Mesenchymal stem cell (in vitro differentiated cells and primary cell): ENCODE results near the gene SLC25A36.

Experiments used
- DNase-seq: peaks from one replicate; pipeline ENCODE4 v3.0.0-alpha.2; 2013
- H2AFZ ChIP-seq: one replicate; pipeline ENCODE4 v1.6.1; 2013; ENCODE audit warnings: low read depth, mild to moderate bottlenecking, control low read depth, inconsistent platforms, low read length, moderate library complexity
- H2AK5ac ChIP-seq: 2 replicates; pipeline ENCODE4 v1.6.1; 2013; ENCODE audit warnings: low read length, moderate library complexity, mild to moderate bottlenecking, inconsistent platforms; ENCODE audit not compliant: severe bottlenecking
- H2BK120ac ChIP-seq: one replicate; pipeline ENCODE4 v1.6.1; 2013; ENCODE audit warnings: low read depth, mild to moderate bottlenecking, inconsistent platforms, low read length, moderate library complexity
- H2BK12ac ChIP-seq, 2 experiments: one replicate each; pipeline ENCODE4 v1.6.1; 2013; ENCODE audit warnings: inconsistent platforms in 2 of 2, low read length in 2 of 2, mild to moderate bottlenecking in 2 of 2, moderate library complexity in 2 of 2, control low read depth in 1 of 2
- H2BK15ac ChIP-seq: one replicate; pipeline ENCODE4 v1.6.1; 2013; ENCODE audit warnings: mild to moderate bottlenecking, low read depth, inconsistent platforms; ENCODE audit not compliant: poor library complexity, severe bottlenecking
- H2BK5ac ChIP-seq: 2 replicates; pipeline ENCODE4 v1.6.1; 2013; ENCODE audit warnings: low read depth, mild to moderate bottlenecking, low read length, control low read depth, inconsistent platforms; ENCODE audit not compliant: poor library complexity, severe bottlenecking
- H3K14ac ChIP-seq, 2 experiments: one replicate each; pipeline ENCODE4 v1.6.1; 2013; ENCODE audit warnings: inconsistent platforms in 2 of 2, low read length in 2 of 2, control low read depth in 1 of 2, mild to moderate bottlenecking in 1 of 2, moderate library complexity in 1 of 2
- H3K18ac ChIP-seq, 2 experiments: one replicate each; pipeline ENCODE4 v1.6.1; 2013; ENCODE audit warnings: inconsistent platforms in 2 of 2, low read length in 2 of 2, control low read depth in 1 of 2, low read depth in 1 of 2, mild to moderate bottlenecking in 1 of 2
- H3K23ac ChIP-seq, 2 experiments: one replicate each; pipeline ENCODE4 v1.6.1; 2013; ENCODE audit warnings: inconsistent platforms in 2 of 2, low read length in 2 of 2, mild to moderate bottlenecking in 2 of 2, moderate library complexity in 2 of 2, control low read depth in 1 of 2
- H3K27ac ChIP-seq: 2 replicates; pipeline ENCODE4 v1.5.1; 2013; ENCODE audit warnings: mild to moderate bottlenecking, moderate library complexity, low read length, control low read depth, inconsistent platforms; ENCODE audit not compliant: poor library complexity, severe bottlenecking
- H3K27me3 ChIP-seq, 2 experiments: 2 replicates each; pipeline versions ENCODE4 v1.6.1 to v1.7.0; 2013; ENCODE audit warnings: low read length in 2 of 2, mild to moderate bottlenecking in 2 of 2, moderate library complexity in 2 of 2, control low read depth in 1 of 2, inconsistent platforms in 1 of 2; ENCODE audit not compliant: control insufficient read depth in 1 of 2, insufficient read depth in 1 of 2
- H3K36me3 ChIP-seq, 2 experiments: 2 replicates each; pipeline versions ENCODE4 v1.6.1 to v1.7.0; 2013; ENCODE audit warnings: low read length in 2 of 2, control low read depth in 1 of 2, inconsistent platforms in 1 of 2, low read depth in 1 of 2, mild to moderate bottlenecking in 1 of 2; ENCODE audit not compliant: insufficient read depth in 2 of 2, control insufficient read depth in 1 of 2
- H3K4ac ChIP-seq, 2 experiments: one replicate each; pipeline ENCODE4 v1.6.1; 2013; ENCODE audit warnings: inconsistent platforms in 2 of 2, low read length in 2 of 2, mild to moderate bottlenecking in 2 of 2, moderate library complexity in 2 of 2, control low read depth in 1 of 2, low read depth in 1 of 2
- H3K4me1 ChIP-seq: 2 replicates; pipeline ENCODE4 v1.6.1; 2013; ENCODE audit warnings: low read depth, low read length, control low read depth; ENCODE audit not compliant: control insufficient read depth, insufficient read depth
- H3K4me2 ChIP-seq: 2 replicates; pipeline ENCODE4 v1.6.1; 2013; ENCODE audit warnings: low read length, mild to moderate bottlenecking, inconsistent platforms; ENCODE audit not compliant: poor library complexity, severe bottlenecking
- H3K4me3 ChIP-seq, 2 experiments: 2 replicates each; pipeline versions ENCODE4 v1.5.1 to v1.7.0; 2013; ENCODE audit warnings: low read length in 2 of 2, mild to moderate bottlenecking in 2 of 2, control low read depth in 1 of 2, low read depth in 1 of 2; ENCODE audit not compliant: insufficient read depth in 1 of 2
- H3K79me1 ChIP-seq: replicated peaks from 2 replicates; pipeline ENCODE4 v1.6.1; 2013; ENCODE audit warnings: mild to moderate bottlenecking, control low read depth, low read length, inconsistent platforms; ENCODE audit not compliant: poor library complexity, severe bottlenecking
- H3K9ac ChIP-seq: 2 replicates; pipeline ENCODE4 v1.7.0; 2013; ENCODE audit warnings: mild to moderate bottlenecking, low read length, moderate library complexity
- H3K9me3 ChIP-seq: 2 replicates; pipeline ENCODE4 v1.7.0; 2013; ENCODE audit warnings: mild to moderate bottlenecking, low read length; ENCODE audit not compliant: control insufficient read depth
- H4K8ac ChIP-seq: one replicate; pipeline ENCODE4 v1.6.1; 2013; ENCODE audit warnings: inconsistent platforms, mild to moderate bottlenecking, low read length, moderate library complexity
- H4K91ac ChIP-seq: one replicate; pipeline ENCODE4 v1.6.1; 2013; ENCODE audit warnings: mild to moderate bottlenecking, low read length, inconsistent platforms
- WGBS: methylation state at CpG from one replicate; pipeline ENCODE4 v1.1.7; 2013; ENCODE audit warnings: mixed read lengths; 5-methylcytosine and 5-hydroxymethylcytosine counted together

SLC25A36 gene

GRCh38 chr3:140899363-140899762 lies 42.3 kb upstream of the SLC25A36 start:
- Histone ChIP-seq H3K36me3 (peaks cover 0 to 3% of the 10 kb centered on the region in 2 experiments), H4K91ac (peak overlapping the region; percentile 39), H3K9me3 (no peaks in the 10 kb centered on the region), H2BK5ac (no peak overlapping the region), H2AFZ (no peak overlapping the region), H3K4ac (no peak overlapping the region), H2BK12ac (no peak overlapping the region), H2BK15ac (no peak overlapping the region), H4K8ac (no peak overlapping the region), H2BK120ac (no peak overlapping the region), H2AK5ac (no peak overlapping the region), H3K4me1 (peaks cover 4% of the 10 kb centered on the region), H3K14ac (no peak overlapping the region), H3K4me2 (no peak overlapping the region), H3K27ac (no peak overlapping the region), H3K18ac (no peak overlapping the region), H3K79me1 (no peaks in the 10 kb centered on the region), H3K27me3 (peaks cover 0 to under 1% of the 10 kb centered on the region in 2 experiments), H3K23ac (no peak overlapping the region), H3K9ac (no peak overlapping the region), H3K4me3 (no peak overlapping the region)
- DNase-seq, result no peak
- WGBS, result 78% methylated on average over 1 of the region's 1 CpG

GRCh38 chr3:140902791-140903190 lies 38.8 kb upstream of the SLC25A36 start:
- Histone ChIP-seq H2BK5ac (no peak overlapping the region), H3K4me1 (peaks cover 4% of the 10 kb centered on the region), H3K14ac (no peak overlapping the region), H3K23ac (no peak overlapping the region), H2BK12ac (no peak overlapping the region), H3K27ac (no peak overlapping the region), H3K4me2 (no peak overlapping the region), H3K36me3 (peaks cover 0 to 3% of the 10 kb centered on the region in 2 experiments), H3K4ac (no peak overlapping the region), H3K9me3 (no peaks in the 10 kb centered on the region), H2AFZ (no peak overlapping the region), H3K4me3 (no peak overlapping the region), H2BK15ac (no peak overlapping the region), H4K91ac (no peak overlapping the region), H4K8ac (no peak overlapping the region), H3K79me1 (no peaks in the 10 kb centered on the region), H2AK5ac (no peak overlapping the region), H3K9ac (no peak overlapping the region), H2BK120ac (no peak overlapping the region), H3K27me3 (peaks cover 0 to 6% of the 10 kb centered on the region in 2 experiments), H3K18ac (no peak overlapping the region)
- no peak for DNase-seq

GRCh38 chr3:140903196-140903595 lies 38.4 kb upstream of the SLC25A36 start:
- H2BK5ac ChIP-seq, result no peak overlapping the region
- H3K4me2 ChIP-seq, result no peak overlapping the region
- H3K9ac ChIP-seq, result no peak overlapping the region
- H3K18ac ChIP-seq, result no peak overlapping the region
- no peak overlapping the region for H2BK15ac ChIP-seq
- no peak overlapping the region for H2BK120ac ChIP-seq
- H3K4ac ChIP-seq, result no peak overlapping the region
- H2AK5ac ChIP-seq, result no peak overlapping the region
- no peak for DNase-seq
- no peak overlapping the region for H3K27ac ChIP-seq
- no peak overlapping the region for H2AFZ ChIP-seq
- no peaks in the 10 kb centered on the region for H3K79me1 ChIP-seq
- H3K36me3 ChIP-seq, result peaks cover 0 to 3% of the 10 kb centered on the region in 2 experiments
- H3K9me3 ChIP-seq, result no peaks in the 10 kb centered on the region
- no peak overlapping the region for H2BK12ac ChIP-seq
- H3K27me3 ChIP-seq, result peaks cover 0 to 6% of the 10 kb centered on the region in 2 experiments
- no peak overlapping the region for H4K91ac ChIP-seq
- no peak overlapping the region for H3K14ac ChIP-seq
- no peak overlapping the region for H4K8ac ChIP-seq
- no peak overlapping the region for H3K4me3 ChIP-seq
- H3K23ac ChIP-seq, result no peak overlapping the region
- H3K4me1 ChIP-seq, result peaks cover 4% of the 10 kb centered on the region

- H3K14ac ChIP-seq, result no peak overlapping the region
- H3K4ac ChIP-seq, result no peak overlapping the region
- DNase-seq, result no peak
- peaks cover 0 to 6% of the 10 kb centered on the region in 2 experiments for H3K27me3 ChIP-seq
- no peak overlapping the region for H4K8ac ChIP-seq
- no peak overlapping the region for H3K4me2 ChIP-seq
- H2BK12ac ChIP-seq, result no peak overlapping the region
- H2AK5ac ChIP-seq, result no peak overlapping the region
- H3K9ac ChIP-seq, result no peak overlapping the region
- no peak overlapping the region for H2BK120ac ChIP-seq
- H3K9me3 ChIP-seq, result no peaks in the 10 kb centered on the region
- no peak overlapping the region for H3K4me3 ChIP-seq
- H2BK15ac ChIP-seq, result no peak overlapping the region
- peaks cover under 1% of the 10 kb centered on the region for H3K4me1 ChIP-seq
- peaks cover 0 to under 1% of the 10 kb centered on the region in 2 experiments for H3K36me3 ChIP-seq
- H3K27ac ChIP-seq, result no peak overlapping the region
- no peak overlapping the region for H3K18ac ChIP-seq
- WGBS, result 59% methylated on average over 1 of the region's 1 CpG
- H3K23ac ChIP-seq, result no peak overlapping the region
- H2BK5ac ChIP-seq, result no peak overlapping the region
- H2AFZ ChIP-seq, result no peak overlapping the region
- no peaks in the 10 kb centered on the region for H3K79me1 ChIP-seq
- no peak overlapping the region for H4K91ac ChIP-seq
Measured at GRCh38 chr3:140904521-140904920, 37.1 kb upstream of the SLC25A36 start.
